OCI-LY3 (cell line): ENCODE data around the gene FHOD3.

Experiments
- CTCF ChIP-seq: fragments of 200-600, 300-600 bp; sonication (generic); IDR thresholded peaks from 2 replicates; pipeline ENCODE4 v1.5.1; 2014; ENCODE audit warnings: antibody characterized with exemption, low read length, low read depth
- EZH2phosphoT487 ChIP-seq: fragments of 200-600 bp; shearing (Covaris generic); IDR thresholded peaks from 2 replicates; pipeline ENCODE4 v1.6.1; 2018; ENCODE audit warnings: antibody characterized with exemption, mixed run types, low read depth

- TF ChIP-seq CTCF, result no peak
- no peak for TF ChIP-seq EZH2phosphoT487
These were observed 5.8 kb downstream of the FHOD3 start for GRCh38 chr18:36303211-36303844.
